ENCODE data around the gene GNAS. TPM values are rescaled to one million over a fixed set of nuclear protein-coding genes. Genes with fewer than 3 reads are reported as not detected.

The GNAS gene
- total and polyA plus RNA-seq, 9 of the 15 experiments (the other 6 are each of a cell fraction or from before 2014, with no cell fraction given): 128 to 648 (median 266) TPM

- Histone ChIP-seq H3K4me3 (no peak overlapping the region), H4K20me1 (replicated peaks; ENCODE audit: control insufficient read depth, insufficient read depth, low read length) (no peaks in the 10 kb centered on the region), H2AFZ (ENCODE audit: low read depth, low read length) (no peak overlapping the region), H3K4me1 (replicated peaks in 1 of 2; ENCODE audit: control insufficient read depth in 2 of 2, insufficient read depth in 2 of 2, low read length in 2 of 2) (no peaks in the 10 kb centered on the region; a peak in 1 of 5 replicates), H3K9me3 (replicated peaks; ENCODE audit: control insufficient read depth, insufficient read depth, low read depth, low read length) (no peaks in the 10 kb centered on the region), H3K27ac (ENCODE audit: extremely low read depth, low read depth, low read length) (no peak overlapping the region), H3K27me3 (ENCODE audit: control insufficient read depth in 2 of 2, insufficient read depth in 2 of 2, low read length in 2 of 2) (peaks cover 29 to 44% of the 10 kb centered on the region in 2 experiments), H3K79me2 (ENCODE audit: control insufficient read depth, insufficient read depth, low read length) (no peaks in the 10 kb centered on the region), H3K9me1 (ENCODE audit: control insufficient read depth, insufficient read depth, low read length) (no peaks in the 10 kb centered on the region), H3K4me2 (ENCODE audit: insufficient read depth, low read length) (no peak overlapping the region), H3K9ac (ENCODE audit: insufficient read depth in 1 of 2, low read depth in 2 of 2, low read length in 2 of 2) (no peak overlapping the region), H3K36me3 (ENCODE audit: control insufficient read depth, insufficient read depth, low read length) (no peaks in the 10 kb centered on the region)
- ATAC-seq (peak; percentile 29; the same call in 2 of the 3 replicates), DNase-seq (ENCODE audit: extremely low read depth in 1 of 4, low spot score in 3 of 4) (no peak), FAIRE-seq (no peak)
- TF ChIP-seq SIRT6 (IDR thresholded peaks at IDR 0.05; ENCODE audit: low read depth, low read length) (no peak), PPARD (CRISPR knock-in tag; IDR thresholded peaks at IDR 0.05) (no peak), RB1 (IDR thresholded peaks at IDR 0.05; ENCODE audit: low read depth) (no peak), ZNF318 (IDR thresholded peaks at IDR 0.05; ENCODE audit: borderline replicate concordance in 1 of 2, low read depth in 1 of 2) (no peak), EP400 (IDR thresholded peaks at IDR 0.05) (no peak), HCFC1 (IDR thresholded peaks at IDR 0.05; ENCODE audit: low read depth, low read length) (no peak), ZNF644 (tag; IDR thresholded peaks at IDR 0.05; ENCODE audit: low read depth) (no peak), C11orf30 (IDR thresholded peaks at IDR 0.05; ENCODE audit: low read depth) (no peak), ZNF764 (CRISPR knock-in tag; IDR thresholded peaks at IDR 0.05; ENCODE audit: low read depth) (no peak), CREB1 (IDR thresholded peaks at IDR 0.05) (no peak), CREB1 (CRISPR knock-in tag; IDR thresholded peaks at IDR 0.05) (no peak), ZBTB17 (CRISPR knock-in tag; IDR thresholded peaks at IDR 0.05) (no peak), SMAD2 (IDR thresholded peaks at IDR 0.05; ENCODE audit: low read depth, low read length) (no peak)
- ChIA-PET CTCF (ENCODE audit: low intra/inter-chr PET ratio) (no interaction called here), POLR2A (no interaction called here)
- in situ Hi-C loops (cut with MboI): no loop called here
- intact Hi-C loops (cut with micrococcal nuclease): no loop called here
- BruUV-seq (replicated peaks): no TSS peak
- 17% methylated on average over 7 of the region's 7 CpGs for WGBS (ENCODE audit: insufficient coverage, low coverage, missing lambda C conversion rate)
Observed at GRCh38 chr20:58927490-58928061, 75.1 kb downstream of the GNAS start.
